GM20431 (cell line): Measurements from ENCODE around the gene ATP6V0A1.
"Not testable (repeated sequence)": the region's sequence is repeated elsewhere in the genome, so short reads cannot be mapped to it uniquely, and the experiment has no call there.

Experiments
- in situ Hi-C: fragments of 300-500 bp; cut with MseI, MboI; formaldehyde crosslinking; loops from one replicate; pipeline ENCODE4 v1.15.0; 2020; ENCODE audit warnings: low sequenced_read_pairs; ENCODE audit not compliant: unreplicated experiment

ATP6V0A1 gene

GRCh38 chr17:42472709-42473521 is 14.2 kb downstream of the ATP6V0A1 start:
- in situ Hi-C loops: no loop called here

GRCh38 chr17:42474276-42474675 is 15.6 kb downstream of the ATP6V0A1 start:
- in situ Hi-C loops: no loop called here

- in situ Hi-C loops: no loop called here
Measured at GRCh38 chr17:42475121-42475520, 16.4 kb downstream of the ATP6V0A1 start.

GRCh38 chr17:42475835-42476234 is 17.2 kb downstream of the ATP6V0A1 start:
- in situ Hi-C loops: no loop called here

- in situ Hi-C loops: no loop called here
Measured at GRCh38 chr17:42476411-42476810, 17.7 kb downstream of the ATP6V0A1 start.

- in situ Hi-C loops: no loop called here
Measured at GRCh38 chr17:42477173-42477572, 18.5 kb downstream of the ATP6V0A1 start.

GRCh38 chr17:42477824-42478223 is 19.1 kb downstream of the ATP6V0A1 start:
- in situ Hi-C loops: not testable (repeated sequence)

- in situ Hi-C loops: no loop called here
Measured at GRCh38 chr17:42484304-42484703, 25.6 kb downstream of the ATP6V0A1 start.

GRCh38 chr17:42485680-42486079 is 27.0 kb downstream of the ATP6V0A1 start:
- in situ Hi-C loops: no loop called here

- in situ Hi-C loops: no loop called here
Measured at GRCh38 chr17:42488032-42488431, 29.4 kb downstream of the ATP6V0A1 start.

- in situ Hi-C loops: no loop called here
Measured at GRCh38 chr17:42493319-42493718, 34.6 kb downstream of the ATP6V0A1 start.

- in situ Hi-C loops: no loop called here
Measured at GRCh38 chr17:42494673-42495072, 36.0 kb downstream of the ATP6V0A1 start.

- in situ Hi-C loops: no loop called here
Measured at GRCh38 chr17:42498828-42499227, 40.1 kb downstream of the ATP6V0A1 start.

- in situ Hi-C loops: no loop called here
Measured at GRCh38 chr17:42502091-42502490, 43.4 kb downstream of the ATP6V0A1 start.

- in situ Hi-C loops: no loop called here
Measured at GRCh38 chr17:42502926-42503325, 44.2 kb downstream of the ATP6V0A1 start.

GRCh38 chr17:42507671-42508070 is 49.0 kb downstream of the ATP6V0A1 start:
- in situ Hi-C loops: no loop called here

- in situ Hi-C loops: no loop called here
Measured at GRCh38 chr17:42508426-42509165, 49.9 kb downstream of the ATP6V0A1 start.

- in situ Hi-C loops: no loop called here
Measured at GRCh38 chr17:42509409-42509808, 50.7 kb downstream of the ATP6V0A1 start.

- in situ Hi-C loops: no loop called here
Measured at GRCh38 chr17:42509841-42510240, 51.2 kb downstream of the ATP6V0A1 start.

- in situ Hi-C loops: no loop called here
Measured at GRCh38 chr17:42512246-42512645, 53.6 kb downstream of the ATP6V0A1 start.

GRCh38 chr17:42512733-42513251 is 54.1 kb downstream of the ATP6V0A1 start:
- in situ Hi-C loops: no loop called here
